8988T (cell line): ENCODE data around the gene TMEM101.
"Not testable (repeated sequence)": the region's sequence is repeated elsewhere in the genome, so short reads cannot be mapped to it uniquely, and the experiment has no call there.

Experiments used
- DNase-seq: peaks from one replicate; pipeline ENCODE4 v3.0.0; 2011

Gene TMEM101

GRCh38 chr17:44023545-44024270, 8.9 kb upstream of the TMEM101 start:
- no peak for DNase-seq

GRCh38 chr17:44022246-44022645, 7.5 kb upstream of the TMEM101 start:
- no peak for DNase-seq

- DNase-seq, result not testable (repeated sequence)
These were observed 6.5 kb upstream of the TMEM101 start for GRCh38 chr17:44021227-44021626.

- no peak for DNase-seq
These were observed 678 bp downstream of the TMEM101 start for GRCh38 chr17:44014133-44014436.

GRCh38 chr17:44012874-44013273, 1.9 kb downstream of the TMEM101 start:
- no peak for DNase-seq

- DNase-seq, result no peak
These were observed 2.4 kb downstream of the TMEM101 start for GRCh38 chr17:44012391-44012790.

GRCh38 chr17:44011876-44012275, 2.9 kb downstream of the TMEM101 start:
- DNase-seq, result no peak

- no peak for DNase-seq
These were observed 3.7 kb downstream of the TMEM101 start for GRCh38 chr17:44010966-44011647.

- no peak for DNase-seq
These were observed 6.4 kb downstream of the TMEM101 start for GRCh38 chr17:44008205-44008909.

- no peak for DNase-seq
These were observed 7.2 kb downstream of the TMEM101 start for GRCh38 chr17:44007346-44008204.

- DNase-seq, result peak; percentile 84
These were observed 8.0 kb downstream of the TMEM101 start for GRCh38 chr17:44006598-44007345.

GRCh38 chr17:44006272-44006597, 8.5 kb downstream of the TMEM101 start:
- DNase-seq, result no peak

GRCh38 chr17:44005527-44006271, 9.1 kb downstream of the TMEM101 start:
- no peak for DNase-seq

GRCh38 chr17:44004761-44005526, 9.8 kb downstream of the TMEM101 start:
- no peak for DNase-seq

GRCh38 chr17:44004077-44004760, 10.5 kb downstream of the TMEM101 start, which contains the start of gene NAGS:
NAGS (plus strand) TSS chr17:44004622; CDS start chr17:44004664, 42 bp downstream.
- DNase-seq, result no peak

GRCh38 chr17:44002141-44002848, 12.5 kb downstream of the TMEM101 start:
- DNase-seq, result no peak

GRCh38 chr17:44001461-44001920, 13.3 kb downstream of the TMEM101 start:
- no peak for DNase-seq

GRCh38 chr17:44000871-44001460, 13.8 kb downstream of the TMEM101 start:
- DNase-seq, result no peak
